Suprapubic skin (tissue), 4 donors: ENCODE results near the gene ZNF521. TPM values are rescaled to one million over a fixed set of nuclear protein-coding genes. Genes with fewer than 3 reads are reported as not detected.

Experiments
- DNase-seq, 2 donors: peaks; one replicate each; pipeline ENCODE4 v3.0.0-alpha.2; 2019; ENCODE audit warnings: low spot score in 2 of 2
- H3K27ac ChIP-seq: fragments of 200-600 bp; sonication (generic); one replicate; pipeline ENCODE4 v1.5.1; 2019
- H3K27me3 ChIP-seq: fragments of 200-600 bp; sonication (generic); one replicate; pipeline ENCODE4 v1.5.1; 2019
- H3K36me3 ChIP-seq: fragments of 200-600 bp; sonication (generic); one replicate; pipeline ENCODE4 v1.5.1; 2019
- H3K4me1 ChIP-seq: fragments of 200-600 bp; sonication (generic); one replicate; pipeline ENCODE4 v1.5.1; 2019
- H3K4me3 ChIP-seq: fragments of 200-600 bp; sonication (generic); one replicate; pipeline ENCODE4 v1.5.1; 2019; ENCODE audit warnings: mild to moderate bottlenecking
- H3K9me3 ChIP-seq: fragments of 200-600 bp; sonication (generic); one replicate; pipeline ENCODE4 v1.5.1; 2019
- EP300 ChIP-seq: sonication (generic); formaldehyde crosslinking; IDR thresholded peaks from one replicate; pipeline ENCODE4 v1.6.1; 2017; ENCODE audit warnings: antibody characterized with exemption
- POLR2A ChIP-seq, 2 donors: fragments of 450-650 bp; IDR thresholded peaks; one replicate each; pipeline ENCODE4 v1.6.1; 2017; ENCODE audit warnings: antibody characterized with exemption in 2 of 2, mild to moderate bottlenecking in 2 of 2, moderate library complexity in 2 of 2
- POLR2AphosphoS5 ChIP-seq, 3 donors: sonication (generic); formaldehyde crosslinking; IDR thresholded peaks; one replicate each; pipeline ENCODE4 v1.6.1; 2017; ENCODE audit warnings: antibody characterized with exemption in 3 of 3
- WGBS: methylation state at CpG from one replicate; pipeline ENCODE4 v1.1.5; 2018; 5-methylcytosine and 5-hydroxymethylcytosine counted together
- total RNA-seq, 4 donors: library from RNA; depleted of rRNA; stranded (reverse); fragments of >200 nt; gene quantifications; one replicate each; pipeline ENCODE4 v1.1.0, GENCODE V29; 2016
- TF ChIP-seq, protein P1 (sequence below), 2 donors: fragments of 200-600 bp in 1 of 2; fragments of 450-650 bp in 1 of 2; sonication (generic) in 1 of 2; IDR thresholded peaks; one replicate each; pipeline ENCODE4 v1.5.1; 2016 to 2019; ENCODE audit warnings: antibody characterized with exemption in 2 of 2, mild to moderate bottlenecking in 1 of 2, moderate library complexity in 1 of 2

The ZNF521 gene
- total RNA-seq, 4 donors from 2014 or later = 6.4 to 13.2 (median 10.1) TPM

DNA sequence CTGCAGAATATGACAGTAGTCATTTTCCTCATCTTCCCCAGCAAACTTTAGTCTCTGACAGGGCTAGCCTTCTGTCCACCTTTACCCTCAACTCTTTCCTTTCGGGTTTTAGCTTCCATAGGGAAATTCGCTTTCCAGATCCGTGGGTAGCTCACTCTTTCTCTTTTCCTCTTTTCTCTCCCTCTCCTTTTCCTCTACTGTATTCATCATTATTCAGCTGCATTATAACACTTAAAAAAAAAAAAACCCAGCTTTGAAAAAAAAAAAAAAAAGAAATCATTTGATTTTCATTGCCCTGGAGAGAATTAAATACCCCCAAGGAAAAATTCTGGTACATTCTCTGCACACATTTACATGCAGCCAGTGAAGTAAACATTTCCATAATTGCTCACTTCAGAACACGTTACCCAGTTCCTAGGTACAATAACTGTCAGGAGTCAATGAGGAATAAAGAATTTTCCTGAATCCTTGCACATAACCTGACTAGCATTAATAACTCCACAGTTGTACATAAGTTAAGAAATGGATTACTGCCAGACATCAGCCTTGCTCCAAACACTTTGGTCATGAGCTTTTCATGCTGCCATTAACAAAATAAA is 63.5 kb downstream of the ZNF521 start:
- no peaks in the 10 kb centered on the region for H3K27me3 ChIP-seq
- H3K36me3 ChIP-seq = no peaks in the 10 kb centered on the region
- peak overlapping the region; percentile 69 for H3K27ac ChIP-seq
- TF ChIP-seq POLR2A (IDR thresholded peaks at IDR 0.05) = no peak
- TF ChIP-seq, protein P1, sequence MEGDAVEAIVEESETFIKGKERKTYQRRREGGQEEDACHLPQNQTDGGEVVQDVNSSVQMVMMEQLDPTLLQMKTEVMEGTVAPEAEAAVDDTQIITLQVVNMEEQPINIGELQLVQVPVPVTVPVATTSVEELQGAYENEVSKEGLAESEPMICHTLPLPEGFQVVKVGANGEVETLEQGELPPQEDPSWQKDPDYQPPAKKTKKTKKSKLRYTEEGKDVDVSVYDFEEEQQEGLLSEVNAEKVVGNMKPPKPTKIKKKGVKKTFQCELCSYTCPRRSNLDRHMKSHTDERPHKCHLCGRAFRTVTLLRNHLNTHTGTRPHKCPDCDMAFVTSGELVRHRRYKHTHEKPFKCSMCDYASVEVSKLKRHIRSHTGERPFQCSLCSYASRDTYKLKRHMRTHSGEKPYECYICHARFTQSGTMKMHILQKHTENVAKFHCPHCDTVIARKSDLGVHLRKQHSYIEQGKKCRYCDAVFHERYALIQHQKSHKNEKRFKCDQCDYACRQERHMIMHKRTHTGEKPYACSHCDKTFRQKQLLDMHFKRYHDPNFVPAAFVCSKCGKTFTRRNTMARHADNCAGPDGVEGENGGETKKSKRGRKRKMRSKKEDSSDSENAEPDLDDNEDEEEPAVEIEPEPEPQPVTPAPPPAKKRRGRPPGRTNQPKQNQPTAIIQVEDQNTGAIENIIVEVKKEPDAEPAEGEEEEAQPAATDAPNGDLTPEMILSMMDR (IDR thresholded peaks at IDR 0.05) = no peak
- TF ChIP-seq POLR2AphosphoS5 (IDR thresholded peaks at IDR 0.05) = no peak
- TF ChIP-seq EP300 = no peak
- no peaks in the 10 kb centered on the region for H3K9me3 ChIP-seq
- 64% methylated on average over 4 of the region's 4 CpGs for WGBS
- H3K4me1 ChIP-seq = peaks cover 51% of the 10 kb centered on the region
- DNase-seq = no peak
- no peak overlapping the region for H3K4me3 ChIP-seq

DNA sequence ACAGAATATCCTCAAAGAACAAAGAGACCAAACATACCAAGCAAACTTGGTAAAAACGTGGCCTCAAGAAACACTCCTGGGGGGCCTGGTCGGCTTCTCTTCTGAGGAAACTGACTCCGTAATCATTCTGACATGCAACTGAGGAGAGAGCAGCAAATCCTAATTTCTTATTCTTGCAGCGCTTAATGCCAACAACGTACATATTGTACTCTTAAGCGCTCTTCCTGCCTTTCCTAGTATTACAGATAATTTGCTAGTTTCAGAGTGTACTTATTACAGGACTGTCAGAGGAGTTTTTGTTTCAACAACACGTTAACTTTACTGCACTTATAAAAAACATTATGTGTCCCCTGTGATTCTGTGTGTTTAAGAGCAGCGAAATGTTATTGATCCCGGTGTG is 64.9 kb downstream of the ZNF521 start:
- Histone ChIP-seq H3K9me3 (no peaks in the 10 kb centered on the region), H3K27ac (no peak overlapping the region), H3K27me3 (no peaks in the 10 kb centered on the region), H3K4me3 (no peak overlapping the region), H3K4me1 (peaks cover 58% of the 10 kb centered on the region), H3K36me3 (no peaks in the 10 kb centered on the region)
- 74% methylated on average over 9 of the region's 9 CpGs for WGBS
- no peak for TF ChIP-seq EP300
- DNase-seq = no peak

DNA sequence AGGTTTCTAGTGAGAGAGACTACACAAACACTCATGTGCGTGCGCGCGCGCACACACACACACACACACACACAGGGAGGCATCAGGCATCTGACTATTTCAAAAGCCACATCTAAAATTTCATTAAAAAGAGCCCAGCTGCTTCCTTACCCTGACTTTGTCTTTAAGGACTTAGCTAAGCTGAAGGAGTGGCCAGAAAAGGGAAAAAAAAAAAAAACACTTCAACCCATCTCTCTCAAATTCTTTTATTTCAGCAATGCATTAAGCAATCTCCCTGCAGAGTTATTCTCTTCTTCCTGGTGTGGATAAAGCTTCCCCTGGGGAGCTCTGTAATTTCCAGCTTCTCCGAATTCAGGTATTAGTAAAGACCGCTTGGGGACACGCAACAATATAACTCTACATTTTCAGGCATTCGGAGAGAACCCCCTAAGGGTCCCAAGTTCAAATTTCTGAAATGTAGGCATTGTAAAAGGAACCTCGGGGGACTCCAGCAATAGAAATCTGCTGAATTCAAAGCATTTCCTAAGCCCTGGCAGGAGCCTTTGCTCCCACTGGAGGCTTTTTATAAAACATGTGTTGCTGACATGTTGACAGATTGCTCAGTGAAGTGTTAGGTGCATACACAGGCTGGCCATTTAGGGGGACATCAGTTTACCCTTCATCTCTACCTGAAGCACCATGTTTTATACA is 67.0 kb downstream of the ZNF521 start:
- no peaks in the 10 kb centered on the region for H3K27me3 ChIP-seq
- no peak for TF ChIP-seq POLR2AphosphoS5 (IDR thresholded peaks at IDR 0.05)
- TF ChIP-seq POLR2A (IDR thresholded peaks at IDR 0.05) = no peak
- TF ChIP-seq EP300 = no peak
- TF ChIP-seq, protein P1 (IDR thresholded peaks at IDR 0.05) = no peak
- peak overlapping the region; percentile 45 for H3K27ac ChIP-seq
- DNase-seq = no peak
- peak overlapping the region; percentile 10 for H3K4me3 ChIP-seq
- peaks cover 57% of the 10 kb centered on the region for H3K4me1 ChIP-seq
- H3K36me3 ChIP-seq = no peaks in the 10 kb centered on the region
- H3K9me3 ChIP-seq = no peaks in the 10 kb centered on the region
- WGBS = 51% methylated on average over 10 of the region's 10 CpGs

DNA sequence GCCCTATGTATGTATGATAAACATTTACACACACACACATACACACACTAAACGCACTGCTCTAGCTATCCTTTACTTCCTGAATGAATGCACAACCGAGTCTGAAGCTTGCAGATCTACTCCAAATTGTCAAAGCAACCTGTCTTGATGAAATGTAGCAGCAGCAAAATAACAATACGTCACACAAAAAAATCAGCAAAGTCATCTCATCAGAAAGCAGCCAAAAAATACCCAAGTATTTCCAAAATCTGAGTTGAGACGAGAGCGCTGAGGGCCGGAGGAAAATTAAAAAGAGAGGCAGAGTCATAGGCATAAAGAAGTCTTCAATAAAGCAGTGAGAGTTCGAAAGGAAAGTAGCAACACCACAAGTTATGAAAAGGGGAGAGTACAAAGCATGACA is 67.7 kb downstream of the ZNF521 start:
- H3K27me3 ChIP-seq = no peaks in the 10 kb centered on the region
- TF ChIP-seq EP300 = no peak
- no peak for TF ChIP-seq POLR2A (IDR thresholded peaks at IDR 0.05)
- TF ChIP-seq POLR2AphosphoS5 (IDR thresholded peaks at IDR 0.05) = no peak
- TF ChIP-seq, protein P1 (IDR thresholded peaks at IDR 0.05) = no peak
- H3K4me3 ChIP-seq = no peak overlapping the region
- peak overlapping the region; percentile 26 for H3K27ac ChIP-seq
- no peak for DNase-seq
- WGBS = 58% methylated on average over 7 of the region's 7 CpGs
- H3K9me3 ChIP-seq = no peaks in the 10 kb centered on the region
- peaks cover 51% of the 10 kb centered on the region for H3K4me1 ChIP-seq
- H3K36me3 ChIP-seq = no peaks in the 10 kb centered on the region

DNA sequence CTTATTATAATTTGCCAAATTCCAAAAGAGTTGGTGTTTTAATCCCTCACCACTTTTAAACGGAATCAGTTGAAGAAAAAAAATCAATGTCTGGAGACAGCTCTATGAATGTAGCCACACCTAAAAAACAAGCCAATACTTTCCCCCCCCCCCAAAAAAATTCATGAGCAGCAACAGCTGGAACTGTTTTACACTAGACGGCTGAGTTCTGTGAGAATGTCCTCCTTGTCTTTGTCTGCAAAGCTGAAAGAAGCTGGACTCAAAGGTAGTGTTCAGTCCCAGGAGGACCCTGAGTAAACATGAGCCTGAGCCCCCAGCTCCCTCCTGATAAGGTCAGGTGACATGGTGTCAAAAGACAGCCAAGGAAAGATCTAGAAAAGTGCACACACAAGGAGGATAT is 68.2 kb downstream of the ZNF521 start:
- H3K9me3 ChIP-seq = no peaks in the 10 kb centered on the region
- DNase-seq = no peak
- no peak overlapping the region for H3K4me3 ChIP-seq
- no peaks in the 10 kb centered on the region for H3K27me3 ChIP-seq
- H3K36me3 ChIP-seq = no peaks in the 10 kb centered on the region
- 44% methylated on average over 2 of the region's 2 CpGs for WGBS
- peak overlapping the region; percentile 26 for H3K27ac ChIP-seq
- TF ChIP-seq POLR2AphosphoS5 (IDR thresholded peaks at IDR 0.05) (no peak), POLR2A (IDR thresholded peaks at IDR 0.05) (no peak), EP300 (no peak)
- peaks cover 49% of the 10 kb centered on the region for H3K4me1 ChIP-seq

DNA sequence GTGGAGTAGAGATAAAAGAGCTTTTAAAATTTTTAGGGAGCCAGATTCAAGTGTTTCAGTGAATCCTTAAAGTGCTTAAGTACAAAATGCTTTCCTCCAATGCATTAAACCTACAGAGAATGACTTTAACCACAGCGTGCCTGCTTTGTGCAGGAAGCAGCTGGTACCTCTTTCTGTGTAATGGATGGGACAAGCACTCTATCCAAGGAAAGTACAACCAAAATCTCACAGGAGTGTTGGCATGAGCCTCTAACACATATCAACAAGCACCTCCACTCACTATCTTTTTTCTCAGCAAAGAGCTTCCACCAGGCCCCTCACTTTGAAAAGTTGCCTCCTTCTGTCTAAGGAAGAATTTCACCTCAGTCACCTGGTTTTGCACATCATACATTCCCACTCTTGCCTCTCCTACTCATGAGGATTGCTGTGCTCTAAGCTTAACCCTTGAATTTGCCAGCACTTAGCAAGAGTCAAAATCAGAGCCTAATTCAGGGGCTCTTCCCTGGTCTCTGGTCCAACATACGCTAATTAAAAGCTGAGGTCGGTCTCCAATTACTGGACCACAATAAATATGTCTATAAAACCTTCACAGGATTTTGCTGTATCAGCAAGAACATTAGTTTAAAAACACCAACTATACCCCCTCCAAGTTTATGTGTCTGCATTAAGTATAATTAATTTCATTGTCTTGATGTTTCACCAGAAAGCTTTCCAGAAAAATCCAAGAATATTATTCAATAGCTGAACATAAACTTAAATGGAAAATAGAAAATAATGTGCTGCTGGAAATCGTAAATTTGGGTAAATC is 68.9 kb downstream of the ZNF521 start:
- H3K27me3 ChIP-seq = no peaks in the 10 kb centered on the region
- H3K9me3 ChIP-seq = no peaks in the 10 kb centered on the region
- 68% methylated on average over 4 of the region's 4 CpGs for WGBS
- DNase-seq = no peak
- peak overlapping the region; percentile 29 for H3K27ac ChIP-seq
- TF ChIP-seq EP300 (no peak), POLR2AphosphoS5 (IDR thresholded peaks at IDR 0.05) (no peak), POLR2A (IDR thresholded peaks at IDR 0.05) (no peak)
- TF ChIP-seq, protein P1 (IDR thresholded peaks at IDR 0.05) = no peak
- peaks cover 43% of the 10 kb centered on the region for H3K4me1 ChIP-seq
- no peaks in the 10 kb centered on the region for H3K36me3 ChIP-seq
- no peak overlapping the region for H3K4me3 ChIP-seq
